Activated CD4-positive, alpha-beta memory T cell treated with anti-CD3 and anti-CD28 coated beads for 36 hours (primary cell): Measurements from ENCODE around the gene ZFAND3. TPM values are rescaled to one million over a fixed set of nuclear protein-coding genes. Genes with fewer than 3 reads are reported as not detected.
A peak's percentile ranks its signal among the peaks of the same experiment; 100 is the strongest.
"Not testable (repeated sequence)": the region's sequence is repeated elsewhere in the genome, so short reads cannot be mapped to it uniquely, and the experiment has no call there.

Experiments
- CTCF ChIA-PET: fragments of 350-600 bp; sonication (Branson Sonifier 250); formaldehyde crosslinking; loops from one replicate; lab custom pipeline; 2021; ENCODE audit warnings: antibody characterized with exemption, inconsistent platforms; lab: Charles Lee
- POLR2A ChIA-PET: fragments of 350-600 bp; sonication (Branson Sonifier 250); formaldehyde crosslinking; loops from one replicate; lab custom pipeline; 2021; ENCODE audit warnings: antibody characterized with exemption; lab: Charles Lee
- DNase-seq: peaks from one replicate; pipeline ENCODE4 v3.0.0-alpha.2; 2020
- H3K27ac Mint-ChIP-seq: one replicate; pipeline ENCODE4 v1.8.0; 2021; ENCODE audit warnings: mixed read lengths
- H3K27me3 Mint-ChIP-seq: one replicate; pipeline ENCODE4 v1.8.0; 2021; ENCODE audit warnings: mixed read lengths
- H3K36me3 Mint-ChIP-seq: one replicate; pipeline ENCODE4 v1.8.0; 2021; ENCODE audit warnings: mixed read lengths
- H3K4me1 Mint-ChIP-seq: one replicate; pipeline ENCODE4 v1.8.0; 2021; ENCODE audit warnings: low read depth, mixed read lengths
- H3K4me3 Mint-ChIP-seq: one replicate; pipeline ENCODE4 v1.8.0; 2021; ENCODE audit warnings: mild to moderate bottlenecking, mixed read lengths
- H3K9me3 Mint-ChIP-seq: one replicate; pipeline ENCODE4 v1.8.0; 2021; ENCODE audit warnings: mixed read lengths
- intact Hi-C: fragments of 100-400 bp; cut with micrococcal nuclease; formaldehyde crosslinking; loops from one replicate; pipeline ENCODE4 v1.15.1; 2023
- total RNA-seq, 2 experiments: library from RNA; stranded (reverse); gene quantifications; one replicate each; pipeline ENCODE4 v1.2.3, GENCODE V29; 2021

The ZFAND3 gene
- total RNA-seq, 2 experiments from 2014 or later = 35.1 to 36.4 TPM

DNA sequence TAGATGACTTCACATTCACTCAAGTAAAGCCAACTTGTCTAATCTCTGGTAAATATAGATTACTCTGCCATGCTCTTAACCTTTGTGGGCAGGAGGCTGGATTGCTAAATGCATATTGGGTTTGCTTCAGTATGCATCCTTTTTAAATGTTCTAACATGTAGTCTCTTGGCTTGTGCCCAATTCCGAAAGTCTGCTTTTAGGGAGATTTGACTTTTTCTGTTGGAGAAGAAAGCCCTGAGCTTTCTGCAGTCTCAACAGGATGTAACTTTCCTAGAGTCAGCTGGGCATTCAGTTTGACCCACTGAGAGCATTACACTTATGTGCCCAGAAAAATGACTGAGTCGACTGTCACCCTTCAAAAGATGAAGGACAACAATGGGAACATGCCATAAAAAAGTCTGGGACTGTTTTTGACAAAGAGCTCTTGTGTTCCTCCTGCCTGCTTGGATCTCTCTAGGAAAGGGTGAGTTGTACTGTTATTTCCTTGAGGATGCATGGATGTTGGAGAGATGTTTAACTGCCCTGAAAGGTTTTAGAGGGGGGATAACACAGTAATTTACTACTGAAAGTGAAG is 299.4 kb downstream of the ZFAND3 start:
- Mint-ChIP-seq H3K4me1 (no peaks in the 10 kb centered on the region), H3K27me3 (no peaks in the 10 kb centered on the region), H3K9me3 (no peaks in the 10 kb centered on the region), H3K27ac (no peak overlapping the region), H3K36me3 (peaks cover 30% of the 10 kb centered on the region), H3K4me3 (no peak overlapping the region)
- ChIA-PET CTCF (interaction anchor here (1.0 kb wide), 1 partner anchor 375 kb away, joined by 3 read pairs; no protein-coding TSS in a partner anchor), POLR2A (interaction anchor here (1.0 kb wide), 1 partner anchor 12 kb away, joined by 3 read pairs; no protein-coding TSS in a partner anchor)
- DNase-seq = no peak
- intact Hi-C loops = no loop called here

DNA sequence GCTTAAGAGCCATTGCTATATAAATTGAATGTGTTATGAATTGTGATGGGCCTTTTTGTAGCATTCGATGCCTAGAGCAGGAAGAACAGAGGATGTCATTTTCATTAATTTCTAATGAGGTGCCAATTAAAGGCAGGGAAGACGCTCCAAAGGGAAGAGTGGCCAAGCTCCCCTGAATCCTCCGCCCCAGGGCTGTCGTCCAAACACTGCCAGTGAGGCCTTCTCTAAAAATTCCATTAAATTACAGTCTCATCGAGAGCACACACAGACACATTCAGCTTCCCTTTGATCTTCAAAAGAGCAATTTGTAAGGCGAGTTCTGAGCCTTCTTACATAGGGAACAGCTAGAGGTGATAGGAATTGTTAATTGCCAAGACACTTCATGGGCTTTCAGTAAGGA is 300.0 kb downstream of the ZFAND3 start:
- no peaks in the 10 kb centered on the region for H3K4me1 Mint-ChIP-seq
- ChIA-PET POLR2A (interaction anchor here (1.0 kb wide), 1 partner anchor 11 kb away, joined by 3 read pairs; no protein-coding TSS in a partner anchor), CTCF (interaction anchor here (1.0 kb wide), 1 partner anchor 375 kb away, joined by 3 read pairs; no protein-coding TSS in a partner anchor)
- intact Hi-C loops = no loop called here
- no peaks in the 10 kb centered on the region for H3K9me3 Mint-ChIP-seq
- DNase-seq = no peak
- H3K27ac Mint-ChIP-seq = no peak overlapping the region
- peaks cover 30% of the 10 kb centered on the region for H3K36me3 Mint-ChIP-seq
- H3K27me3 Mint-ChIP-seq = no peaks in the 10 kb centered on the region
- no peak overlapping the region for H3K4me3 Mint-ChIP-seq

DNA sequence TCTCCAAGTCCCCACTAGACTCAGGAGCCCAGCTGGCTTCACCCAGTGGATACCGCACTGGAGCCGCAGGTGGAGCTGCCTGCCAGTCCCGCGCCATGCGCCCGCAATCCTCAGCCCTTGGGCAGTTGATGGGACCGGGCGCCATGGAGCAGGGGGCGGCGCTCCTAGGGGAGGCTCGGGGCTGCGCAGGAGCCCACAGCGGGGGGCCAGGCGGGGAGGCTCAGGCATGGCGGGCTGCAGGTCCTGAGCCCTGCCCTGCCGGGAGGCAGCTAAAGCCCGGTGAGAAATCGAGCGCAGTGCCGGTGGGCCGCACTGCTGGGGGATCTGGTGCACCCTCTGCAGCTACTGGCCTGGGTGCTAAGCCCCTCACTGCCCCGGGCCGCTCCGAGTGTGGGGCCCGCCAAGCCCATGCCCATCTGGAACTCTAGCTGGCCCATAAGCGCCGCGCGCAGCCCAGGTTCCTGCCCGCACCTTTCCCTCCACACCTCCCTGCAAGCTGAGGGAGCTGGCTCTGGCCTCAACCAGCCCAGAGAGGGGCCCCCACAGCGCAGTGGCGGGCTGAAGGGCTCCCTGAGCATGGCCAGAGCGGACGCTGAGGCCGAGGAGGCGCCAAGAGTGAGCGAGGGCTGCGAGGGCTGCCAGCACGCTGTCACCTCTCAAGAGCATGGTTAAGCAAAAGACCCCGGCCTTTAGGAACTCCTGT is 304.8 kb downstream of the ZFAND3 start:
- POLR2A ChIA-PET, intact Hi-C loops, H3K27ac Mint-ChIP-seq, H3K27me3 Mint-ChIP-seq, H3K4me1 Mint-ChIP-seq, H3K4me3 Mint-ChIP-seq, CTCF ChIA-PET, H3K9me3 Mint-ChIP-seq, DNase-seq: not testable (repeated sequence)
- H3K36me3 Mint-ChIP-seq = peaks cover 43% of the 10 kb centered on the region

DNA sequence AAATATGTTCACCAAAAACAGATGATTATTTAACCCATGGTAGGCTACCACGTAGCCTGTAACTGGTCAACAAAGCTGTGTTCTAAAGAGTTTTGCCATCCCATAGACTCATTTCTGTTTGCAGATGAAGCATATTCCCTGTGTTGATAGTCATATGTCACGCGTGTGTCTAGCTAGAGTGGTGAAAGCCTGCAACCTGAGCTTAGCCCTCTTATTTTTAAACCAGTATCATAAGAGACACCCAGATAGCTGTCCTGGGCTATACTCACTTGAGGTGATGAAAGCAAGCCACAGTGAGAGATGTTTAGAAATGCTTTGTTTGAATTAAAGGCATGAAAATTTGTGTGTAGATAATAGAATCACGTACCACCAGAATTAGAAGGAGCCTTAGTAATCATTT is 307.8 kb downstream of the ZFAND3 start:
- intact Hi-C loops = no loop called here
- Mint-ChIP-seq H3K27ac (no peak overlapping the region), H3K4me1 (peaks cover 34% of the 10 kb centered on the region), H3K27me3 (no peaks in the 10 kb centered on the region), H3K9me3 (no peaks in the 10 kb centered on the region), H3K36me3 (peaks cover 31% of the 10 kb centered on the region), H3K4me3 (no peak overlapping the region)
- ChIA-PET CTCF (interaction anchor here (1.1 kb wide), 1 partner anchor 94 kb away, joined by 3 read pairs; no protein-coding TSS in a partner anchor), POLR2A (no interaction called here)
- DNase-seq = no peak

DNA sequence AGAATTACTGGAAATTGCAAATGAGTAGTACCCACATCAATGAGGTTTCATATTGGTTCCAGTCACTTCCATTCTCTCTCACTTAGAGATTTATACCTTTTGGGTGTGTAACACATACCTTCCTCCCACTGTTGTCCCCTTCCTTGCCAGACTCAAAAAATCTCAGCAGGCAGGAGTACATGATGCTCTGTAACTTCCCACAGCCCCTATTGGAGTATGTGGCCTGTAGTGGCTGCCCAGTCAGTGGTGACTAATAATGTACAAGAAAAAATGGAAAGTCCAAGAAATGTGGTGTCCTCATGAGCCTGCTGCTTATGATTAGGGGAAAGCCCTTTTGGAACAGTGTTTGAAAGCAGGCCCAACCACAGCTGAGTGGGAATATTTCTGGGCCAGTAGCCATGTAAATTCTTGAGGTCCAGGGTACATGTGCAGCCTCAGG is 312.0 kb downstream of the ZFAND3 start:
- Mint-ChIP-seq H3K27ac (no peak overlapping the region), H3K9me3 (no peaks in the 10 kb centered on the region), H3K4me1 (peaks cover 46% of the 10 kb centered on the region), H3K36me3 (peaks cover 12% of the 10 kb centered on the region), H3K27me3 (no peaks in the 10 kb centered on the region), H3K4me3 (no peak overlapping the region)
- intact Hi-C loops = loop anchor here (1.0 kb wide), 1 partner anchor 73 kb away; no protein-coding TSS in a partner anchor
- ChIA-PET POLR2A (no interaction called here), CTCF (no interaction called here)
- DNase-seq = peak; percentile 37

DNA sequence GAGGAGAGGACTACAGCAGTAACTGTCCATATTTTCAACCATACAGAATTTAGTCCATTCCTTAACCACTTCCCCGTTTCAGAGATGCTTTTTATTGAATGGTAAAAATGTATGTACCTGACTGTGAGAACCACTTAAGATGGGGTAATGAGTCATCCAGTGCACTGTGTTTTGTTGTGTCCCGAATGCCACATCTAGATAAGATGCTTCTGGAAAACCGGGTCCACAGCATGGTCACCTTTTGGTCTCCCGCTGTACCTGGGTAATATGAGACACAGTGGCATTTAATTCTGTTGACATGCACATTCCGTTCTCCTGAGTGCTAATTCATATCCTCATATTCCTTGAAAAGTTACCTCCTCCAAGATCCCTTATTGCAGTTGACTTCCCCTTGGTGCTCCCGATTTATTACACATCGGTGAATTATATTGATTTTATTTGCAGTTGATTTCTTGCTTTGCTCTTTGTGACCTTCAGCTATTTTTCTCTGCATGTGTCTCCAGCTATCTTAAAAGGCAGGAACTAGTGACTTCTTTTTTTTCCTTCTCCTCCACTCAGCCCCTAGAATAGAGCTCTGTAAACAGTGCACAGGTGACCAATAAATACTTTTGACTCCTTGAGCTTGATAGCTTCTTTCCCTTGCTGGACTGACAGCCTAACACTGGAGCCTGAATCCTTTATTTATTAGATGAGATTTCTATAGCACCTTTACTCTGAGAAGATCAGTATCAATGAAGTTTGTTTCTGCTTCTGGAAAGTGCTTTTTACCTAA is 314.6 kb downstream of the ZFAND3 start:
- intact Hi-C loops = no loop called here
- ChIA-PET CTCF (no interaction called here), POLR2A (no interaction called here)
- H3K9me3 Mint-ChIP-seq = no peaks in the 10 kb centered on the region
- H3K27me3 Mint-ChIP-seq = no peaks in the 10 kb centered on the region
- no peak overlapping the region for H3K4me3 Mint-ChIP-seq
- peaks cover 38% of the 10 kb centered on the region for H3K4me1 Mint-ChIP-seq
- DNase-seq = no peak
- H3K27ac Mint-ChIP-seq = no peak overlapping the region
- peaks cover 3% of the 10 kb centered on the region for H3K36me3 Mint-ChIP-seq

DNA sequence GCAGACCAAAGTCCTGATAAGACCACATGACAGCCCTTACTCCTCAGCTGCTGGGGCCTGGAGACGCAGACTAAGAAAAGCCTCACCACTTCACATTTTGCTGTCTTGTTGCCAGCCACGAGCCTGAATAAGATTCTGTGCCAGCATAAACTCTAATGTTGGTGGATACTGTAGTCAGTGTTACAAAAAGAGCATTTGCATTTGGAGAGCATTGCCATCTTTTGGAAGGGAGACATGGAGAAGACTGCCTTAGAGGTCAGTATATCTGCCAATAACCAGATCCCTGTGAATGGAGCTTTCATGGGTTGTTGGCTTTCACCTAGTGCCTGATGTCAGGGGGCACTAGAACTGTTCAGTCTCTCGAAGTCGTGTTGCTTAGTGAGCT is 315.2 kb downstream of the ZFAND3 start:
- ChIA-PET POLR2A (no interaction called here), CTCF (no interaction called here)
- H3K27me3 Mint-ChIP-seq = no peaks in the 10 kb centered on the region
- DNase-seq = no peak
- H3K36me3 Mint-ChIP-seq = peaks cover 3% of the 10 kb centered on the region
- intact Hi-C loops = no loop called here
- peaks cover 34% of the 10 kb centered on the region for H3K4me1 Mint-ChIP-seq
- no peaks in the 10 kb centered on the region for H3K9me3 Mint-ChIP-seq
- no peak overlapping the region for H3K4me3 Mint-ChIP-seq
- no peak overlapping the region for H3K27ac Mint-ChIP-seq

DNA sequence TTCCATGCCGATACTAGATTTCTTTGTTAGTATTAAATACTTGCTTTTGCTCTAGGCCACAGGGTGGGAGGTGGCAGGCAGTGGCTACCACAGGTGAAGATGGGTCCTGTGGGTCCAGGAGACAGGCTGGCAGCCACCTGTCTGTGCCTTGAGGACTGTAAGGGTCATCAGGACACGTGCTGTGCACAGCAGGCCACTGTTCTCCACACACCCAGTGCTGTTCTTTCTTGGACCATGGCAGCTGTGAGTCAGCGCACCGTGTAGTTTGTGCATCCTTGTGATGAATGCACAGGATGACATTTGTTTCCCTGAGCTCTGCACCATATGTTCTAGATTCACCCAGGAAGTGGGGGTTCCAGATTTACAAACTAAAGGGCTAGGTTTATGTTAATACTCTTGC is 317.0 kb downstream of the ZFAND3 start:
- CTCF ChIA-PET = no interaction called here
- Mint-ChIP-seq H3K27ac (no peak overlapping the region), H3K4me1 (peaks cover 17% of the 10 kb centered on the region), H3K36me3 (peaks cover 3% of the 10 kb centered on the region), H3K4me3 (no peak overlapping the region), H3K9me3 (no peaks in the 10 kb centered on the region), H3K27me3 (no peaks in the 10 kb centered on the region)
- POLR2A ChIA-PET = no interaction called here
- intact Hi-C loops = no loop called here
- DNase-seq = no peak

DNA sequence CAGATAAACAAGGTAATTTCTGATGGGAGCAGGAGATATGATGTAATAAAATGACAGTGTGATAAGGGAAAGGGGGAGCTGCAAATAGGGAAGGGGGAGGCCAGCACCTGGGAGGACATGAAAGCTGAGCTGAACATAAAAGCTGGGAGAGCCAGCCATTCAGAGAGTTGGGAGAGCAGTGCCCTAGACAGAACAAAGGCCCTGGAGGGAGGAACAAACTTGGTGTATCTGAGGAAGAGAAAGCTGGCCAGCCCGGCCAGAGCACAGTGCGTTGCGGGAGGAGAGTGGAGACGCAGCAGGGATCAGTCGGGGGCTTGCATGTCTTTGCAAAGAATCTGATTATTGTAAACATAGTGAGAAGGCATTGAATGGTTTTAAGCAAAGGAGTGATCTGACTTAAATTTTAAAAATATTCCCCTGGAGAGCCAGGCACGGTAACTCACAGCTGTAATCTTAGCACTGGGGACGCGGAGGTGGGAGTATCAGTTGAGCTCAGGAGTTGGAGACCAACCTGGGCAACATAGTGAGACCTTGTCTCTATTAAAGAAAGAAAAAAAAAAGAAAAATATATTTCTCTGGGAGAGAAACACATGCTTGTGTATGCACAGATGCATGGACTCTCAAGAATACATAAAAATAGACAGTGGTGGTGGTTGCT is 318.2 kb downstream of the ZFAND3 start:
- CTCF ChIA-PET = no interaction called here

DNA sequence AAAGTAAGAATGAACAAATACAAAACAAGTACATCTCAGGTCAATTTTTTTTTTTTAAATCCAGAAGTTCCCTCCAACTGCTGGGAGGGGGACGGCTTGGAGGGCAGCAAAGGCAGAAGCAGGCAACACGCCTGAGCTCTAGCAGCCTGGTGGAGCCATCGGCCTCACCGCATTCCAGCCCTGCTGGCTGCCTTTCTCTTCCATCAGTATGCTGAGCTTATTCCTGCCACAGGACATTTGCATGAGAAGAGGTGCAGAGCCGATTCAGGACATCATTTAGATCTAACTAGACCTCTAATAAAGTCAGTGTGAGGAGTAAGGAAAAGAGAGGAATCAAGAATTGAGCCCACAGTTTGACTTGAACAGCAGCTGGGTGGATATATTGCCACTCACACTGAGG is 318.8 kb downstream of the ZFAND3 start:
- Mint-ChIP-seq H3K36me3 (no peaks in the 10 kb centered on the region), H3K27me3 (no peaks in the 10 kb centered on the region), H3K4me3 (no peak overlapping the region), H3K27ac (no peak overlapping the region), H3K4me1 (peaks cover 6% of the 10 kb centered on the region), H3K9me3 (no peaks in the 10 kb centered on the region)
- intact Hi-C loops = no loop called here
- CTCF ChIA-PET = no interaction called here
- no peak for DNase-seq
- POLR2A ChIA-PET = no interaction called here

More for the DNA sequence above, 318.2 kb downstream of the ZFAND3 start:
- no peak for DNase-seq
- H3K4me1 Mint-ChIP-seq = peaks cover 9% of the 10 kb centered on the region
- no peak overlapping the region for H3K27ac Mint-ChIP-seq
- H3K36me3 Mint-ChIP-seq = no peaks in the 10 kb centered on the region
- intact Hi-C loops = no loop called here
- no peaks in the 10 kb centered on the region for H3K27me3 Mint-ChIP-seq
- POLR2A ChIA-PET = no interaction called here
- no peaks in the 10 kb centered on the region for H3K9me3 Mint-ChIP-seq
- no peak overlapping the region for H3K4me3 Mint-ChIP-seq

DNA sequence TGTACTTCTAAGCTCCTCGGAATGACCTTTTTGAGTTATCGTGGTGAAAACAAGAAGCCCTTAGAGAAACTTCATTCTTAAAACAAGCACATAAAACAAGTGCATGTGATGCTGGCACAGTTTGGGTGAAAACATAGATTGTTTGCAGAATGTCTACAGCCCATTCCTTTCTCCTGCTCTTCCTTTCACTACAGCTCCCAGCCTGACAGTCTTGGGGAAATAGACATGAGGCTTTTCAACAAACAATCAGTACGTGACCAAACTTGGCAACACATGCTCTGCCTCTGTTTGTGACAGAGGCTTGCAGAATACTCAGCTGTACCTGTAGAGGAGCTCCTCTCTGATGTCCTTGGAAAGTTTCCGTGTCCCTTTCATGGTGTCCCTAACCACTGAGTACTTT is 321.6 kb downstream of the ZFAND3 start:
- H3K27me3 Mint-ChIP-seq = no peaks in the 10 kb centered on the region
- H3K9me3 Mint-ChIP-seq = no peaks in the 10 kb centered on the region
- DNase-seq = no peak
- CTCF ChIA-PET = no interaction called here
- intact Hi-C loops = no loop called here
- POLR2A ChIA-PET = no interaction called here
- peaks cover 3% of the 10 kb centered on the region for H3K4me1 Mint-ChIP-seq
- H3K4me3 Mint-ChIP-seq = no peak overlapping the region
- no peak overlapping the region for H3K27ac Mint-ChIP-seq
- H3K36me3 Mint-ChIP-seq = no peaks in the 10 kb centered on the region

DNA sequence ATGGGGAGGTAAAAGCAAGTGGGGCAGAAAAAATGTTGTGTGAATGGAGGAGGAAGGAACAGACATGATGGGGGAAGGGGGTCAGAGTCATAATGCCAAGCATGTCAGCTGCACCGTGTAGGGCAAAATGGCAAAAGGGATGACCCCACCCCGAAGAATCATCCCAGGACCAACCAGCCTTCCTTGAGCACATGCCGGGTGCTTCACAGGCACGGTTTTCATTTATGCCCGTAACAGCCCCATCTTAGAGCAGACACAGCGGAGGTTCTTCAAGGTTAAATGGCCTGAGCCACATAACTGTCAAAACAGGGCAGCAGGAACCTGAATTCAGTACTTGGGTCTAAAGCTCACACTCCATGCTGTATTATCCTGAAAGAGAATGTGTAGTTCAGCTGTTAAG is 322.2 kb downstream of the ZFAND3 start:
- Mint-ChIP-seq H3K36me3 (no peaks in the 10 kb centered on the region), H3K9me3 (no peaks in the 10 kb centered on the region), H3K27me3 (no peaks in the 10 kb centered on the region), H3K4me1 (peaks cover 3% of the 10 kb centered on the region), H3K4me3 (no peak overlapping the region), H3K27ac (no peak overlapping the region)
- intact Hi-C loops = no loop called here
- ChIA-PET POLR2A (no interaction called here), CTCF (no interaction called here)
- DNase-seq = no peak
